Measurements from ENCODE around the gene SLC2A2. TPM values are rescaled to one million over a fixed set of nuclear protein-coding genes. Genes with fewer than 3 reads are reported as not detected.
A peak's percentile ranks its signal among the peaks of the same experiment; 100 is the strongest.

The SLC2A2 gene
- total RNA-seq, 1 donor from 2014 or later, result not detected

DNA sequence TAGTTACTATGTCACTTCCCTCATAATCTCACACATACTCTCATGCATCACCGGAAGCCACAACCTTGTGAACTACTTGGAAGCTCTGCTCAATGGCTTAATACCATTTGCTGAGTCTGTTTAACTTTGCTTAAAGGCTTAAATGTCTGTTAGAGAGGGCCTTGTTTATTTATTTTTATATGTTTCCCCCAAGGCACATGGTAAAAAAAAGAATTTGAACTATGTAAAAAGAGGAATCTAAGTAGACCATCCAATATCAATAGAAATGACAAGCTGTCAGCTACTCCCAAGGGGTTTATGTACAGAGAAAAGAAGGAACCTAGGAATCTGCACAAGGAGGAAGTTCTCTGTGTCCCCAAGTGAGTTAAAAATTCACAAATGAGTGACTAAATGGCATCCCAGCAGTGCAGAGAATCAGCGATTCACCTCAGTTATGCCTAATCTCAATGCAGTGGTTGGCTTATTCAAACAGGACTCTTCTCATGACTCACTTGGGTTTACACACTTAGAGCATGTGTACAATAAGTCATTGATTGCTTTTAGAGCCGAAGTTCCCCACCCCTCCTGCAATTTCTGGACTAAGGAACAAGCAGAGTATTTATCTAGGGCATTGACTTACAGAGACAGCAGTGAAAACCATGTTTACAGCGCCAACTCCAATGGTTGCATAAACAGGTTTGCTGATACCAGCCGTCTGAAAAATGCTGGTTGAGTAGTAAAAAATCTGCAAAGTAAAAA, 24.4 kb downstream of the SLC2A2 start:
- no peaks in the 10 kb centered on the region for H3K36me3 ChIP-seq (ENCODE audit: control insufficient read depth, insufficient read depth, low read length)
- TF ChIP-seq, protein P1, sequence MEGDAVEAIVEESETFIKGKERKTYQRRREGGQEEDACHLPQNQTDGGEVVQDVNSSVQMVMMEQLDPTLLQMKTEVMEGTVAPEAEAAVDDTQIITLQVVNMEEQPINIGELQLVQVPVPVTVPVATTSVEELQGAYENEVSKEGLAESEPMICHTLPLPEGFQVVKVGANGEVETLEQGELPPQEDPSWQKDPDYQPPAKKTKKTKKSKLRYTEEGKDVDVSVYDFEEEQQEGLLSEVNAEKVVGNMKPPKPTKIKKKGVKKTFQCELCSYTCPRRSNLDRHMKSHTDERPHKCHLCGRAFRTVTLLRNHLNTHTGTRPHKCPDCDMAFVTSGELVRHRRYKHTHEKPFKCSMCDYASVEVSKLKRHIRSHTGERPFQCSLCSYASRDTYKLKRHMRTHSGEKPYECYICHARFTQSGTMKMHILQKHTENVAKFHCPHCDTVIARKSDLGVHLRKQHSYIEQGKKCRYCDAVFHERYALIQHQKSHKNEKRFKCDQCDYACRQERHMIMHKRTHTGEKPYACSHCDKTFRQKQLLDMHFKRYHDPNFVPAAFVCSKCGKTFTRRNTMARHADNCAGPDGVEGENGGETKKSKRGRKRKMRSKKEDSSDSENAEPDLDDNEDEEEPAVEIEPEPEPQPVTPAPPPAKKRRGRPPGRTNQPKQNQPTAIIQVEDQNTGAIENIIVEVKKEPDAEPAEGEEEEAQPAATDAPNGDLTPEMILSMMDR (IDR thresholded peaks at IDR 0.05; ENCODE audit: insufficient read depth, low read length, severe bottlenecking), result no peak
- no peaks in the 10 kb centered on the region for H3K27me3 ChIP-seq (ENCODE audit: control insufficient read depth, insufficient read depth, low read length)
- FAIRE-seq (no peak), DNase-seq (ENCODE audit: low read depth) (peak; percentile 87)
- H3K4me3 ChIP-seq (ENCODE audit: low read depth, low read length), result no peak overlapping the region

DNA sequence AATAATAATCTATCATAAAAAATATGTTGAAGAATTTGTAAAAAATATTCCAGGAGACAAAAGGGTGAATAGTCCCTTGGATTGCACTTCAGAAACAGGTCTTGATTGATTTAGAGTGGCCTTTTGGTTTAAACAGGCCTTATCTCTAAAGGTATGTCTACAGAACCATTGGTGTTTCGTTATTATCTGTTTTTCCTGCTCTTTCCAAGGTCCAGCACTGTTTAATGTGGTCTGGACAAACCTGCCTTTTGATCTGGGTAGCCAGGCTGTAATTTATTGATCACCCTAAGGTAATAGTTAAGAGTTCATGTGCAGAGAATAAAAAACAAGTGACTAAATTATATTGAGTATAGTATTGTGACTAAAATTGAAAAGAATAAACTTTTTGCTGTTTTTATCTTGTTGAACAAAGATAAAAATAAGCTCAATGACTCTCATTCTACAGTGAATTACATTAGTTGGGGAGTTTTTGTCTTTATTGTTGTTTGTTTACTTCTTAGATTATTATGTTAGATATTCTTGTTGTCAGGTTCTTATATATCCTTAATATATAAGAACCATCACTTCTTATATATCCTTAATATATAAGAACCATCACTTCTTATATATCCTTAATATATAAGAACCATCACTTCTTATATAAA, 25.1 kb downstream of the SLC2A2 start:
- Histone ChIP-seq H3K36me3 (ENCODE audit: control insufficient read depth, insufficient read depth, low read length) (no peaks in the 10 kb centered on the region), H3K4me3 (ENCODE audit: low read depth, low read length) (no peak overlapping the region), H3K27me3 (ENCODE audit: control insufficient read depth, insufficient read depth, low read length) (no peaks in the 10 kb centered on the region)
- TF ChIP-seq, protein P1 (IDR thresholded peaks at IDR 0.05; ENCODE audit: insufficient read depth, low read length, severe bottlenecking), result no peak
- FAIRE-seq, result no peak
- no peak for DNase-seq (ENCODE audit: low read depth)

DNA sequence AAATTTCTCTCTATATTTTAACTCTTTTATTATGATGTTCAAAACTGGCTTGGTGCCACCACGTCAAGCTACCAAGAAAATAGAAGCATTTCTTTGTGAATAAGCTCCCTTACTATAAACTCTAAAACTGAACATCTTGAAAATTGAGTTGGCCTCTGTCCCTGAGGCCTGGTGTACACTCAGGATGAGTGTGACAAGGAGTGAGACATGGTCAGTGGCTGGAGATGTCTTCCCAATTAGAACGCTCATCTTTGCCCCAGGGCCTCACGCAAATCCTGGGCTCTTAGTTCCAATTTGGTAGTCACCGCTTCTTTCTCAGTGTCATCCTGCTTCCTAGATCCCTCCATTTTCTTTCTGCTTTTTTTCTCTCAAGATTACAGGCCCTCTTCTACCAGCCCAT, 26.2 kb downstream of the SLC2A2 start:
- Histone ChIP-seq H3K4me3 (ENCODE audit: low read depth, low read length) (no peak overlapping the region), H3K36me3 (ENCODE audit: control insufficient read depth, insufficient read depth, low read length) (no peaks in the 10 kb centered on the region), H3K27me3 (ENCODE audit: control insufficient read depth, insufficient read depth, low read length) (no peaks in the 10 kb centered on the region)
- FAIRE-seq (no peak), DNase-seq (ENCODE audit: low read depth) (no peak)
- TF ChIP-seq, protein P1 (IDR thresholded peaks at IDR 0.05; ENCODE audit: insufficient read depth, low read length, severe bottlenecking), result no peak

DNA sequence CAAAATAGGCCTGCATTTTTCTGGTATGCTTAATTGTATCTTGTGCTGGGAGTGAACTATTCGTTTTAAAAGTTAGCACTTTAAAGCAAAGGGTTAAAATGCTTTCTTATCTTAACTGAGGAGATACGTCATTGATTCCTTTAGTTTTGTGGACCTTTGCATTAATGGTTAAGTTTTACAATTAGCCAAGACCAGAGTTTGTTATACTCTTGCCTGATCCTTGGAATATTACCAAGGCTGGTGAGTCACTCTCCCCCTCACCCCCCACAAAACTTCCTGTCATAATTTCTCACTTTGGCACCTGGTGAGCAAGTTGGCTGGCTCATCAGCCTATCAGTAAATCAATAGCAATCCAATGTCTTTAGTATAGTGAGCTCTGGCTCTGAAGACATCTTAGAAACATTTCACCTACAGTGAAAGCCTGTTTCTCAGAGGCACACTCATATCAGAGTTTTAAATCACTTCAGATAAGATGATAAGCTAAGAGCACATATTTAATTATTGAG, 26.7 kb downstream of the SLC2A2 start:
- TF ChIP-seq, protein P1 (IDR thresholded peaks at IDR 0.05; ENCODE audit: insufficient read depth, low read length, severe bottlenecking), result no peak
- Histone ChIP-seq H3K27me3 (ENCODE audit: control insufficient read depth, insufficient read depth, low read length) (no peaks in the 10 kb centered on the region), H3K4me3 (ENCODE audit: low read depth, low read length) (no peak overlapping the region), H3K36me3 (ENCODE audit: control insufficient read depth, insufficient read depth, low read length) (no peaks in the 10 kb centered on the region)
- no peak for FAIRE-seq
- peak; percentile 94 for DNase-seq (ENCODE audit: low read depth)

DNA sequence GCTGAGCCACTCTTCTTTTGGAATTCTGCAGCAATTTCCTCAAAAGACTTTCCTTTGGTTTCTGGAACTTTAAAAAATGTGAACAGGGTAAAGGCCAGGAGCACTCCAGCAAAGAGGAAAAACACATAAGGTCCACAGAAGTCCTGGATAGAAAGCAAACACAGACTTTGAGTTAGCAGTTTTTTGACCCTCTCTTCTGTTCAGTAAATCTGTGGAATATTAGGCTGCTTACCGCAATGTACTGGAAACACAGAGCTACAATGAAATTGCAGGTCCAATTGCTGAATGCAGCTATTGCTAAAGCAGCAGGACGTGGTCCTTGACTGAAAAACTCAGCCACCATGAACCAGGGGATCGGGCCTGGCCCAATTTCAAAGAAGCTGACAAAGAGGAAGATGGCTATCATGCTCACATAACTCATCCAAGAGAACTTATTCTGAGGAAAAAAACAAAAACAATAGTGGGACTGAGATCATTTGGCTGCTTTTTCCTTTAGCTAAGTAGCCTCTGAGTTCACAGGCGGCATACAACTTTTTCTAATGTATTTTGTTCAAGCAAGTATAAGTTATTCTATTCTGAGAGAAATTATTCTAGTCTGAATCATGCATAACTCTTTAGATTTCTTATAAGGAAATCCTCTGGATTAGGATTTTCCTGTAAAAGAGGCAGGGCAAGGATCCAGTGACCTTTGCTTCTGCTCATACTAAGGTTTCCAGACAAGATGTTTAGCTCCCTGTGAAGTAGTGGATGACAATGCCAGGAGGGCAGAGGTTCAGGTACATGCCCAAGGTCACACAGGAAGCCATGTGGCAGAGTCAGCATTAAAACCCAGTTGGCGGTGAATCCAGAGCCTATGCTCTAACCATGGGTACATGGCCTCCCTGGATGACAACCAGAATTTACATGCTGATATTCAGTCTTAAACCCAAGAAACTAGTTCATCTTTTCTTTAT, 28.3 kb downstream of the SLC2A2 start:
- no peaks in the 10 kb centered on the region for H3K27me3 ChIP-seq (ENCODE audit: control insufficient read depth, insufficient read depth, low read length)
- TF ChIP-seq, protein P1 (IDR thresholded peaks at IDR 0.05; ENCODE audit: insufficient read depth, low read length, severe bottlenecking), result no peak
- no peak overlapping the region for H3K4me3 ChIP-seq (ENCODE audit: low read depth, low read length)
- no peak for DNase-seq (ENCODE audit: low read depth)
- no peaks in the 10 kb centered on the region for H3K36me3 ChIP-seq (ENCODE audit: control insufficient read depth, insufficient read depth, low read length)
- no peak for FAIRE-seq

Data from bronchial epithelial cell (primary cell).